Adipose tissue (tissue), 3 donors: Measurements from ENCODE around the gene CDHR2. TPM values are rescaled to one million over a fixed set of nuclear protein-coding genes. Genes with fewer than 3 reads are reported as not detected.

Experiments used
- H3K27ac ChIP-seq: one replicate; pipeline ENCODE4 v1.5.1; 2013; ENCODE audit warnings: low read depth, low read length
- whole genome bisulfite sequencing, 3 donors: extraction: QIAGEN DNeasy Blood & Tissue Kit; methylation state at CpG; one replicate each; pipeline ENCODE4 v1.1.7; 2013; 5-methylcytosine and 5-hydroxymethylcytosine counted together
- polyA plus RNA-seq, 3 donors: library from polyadenylated mRNA; stranded (reverse); fragments of 200-250 nt; gene quantifications; one replicate each; pipeline ENCODE4 v1.2.3, GENCODE V29; 2013
- donor health status: healthy with polysubstance abuse.
- donor health status: Bipolar disorder and iron deficiency.
- donor health status: healthy.

The CDHR2 gene
- polyA plus RNA-seq, 3 donors, result 0.07 to 0.42 (median 0.11) TPM

DNA sequence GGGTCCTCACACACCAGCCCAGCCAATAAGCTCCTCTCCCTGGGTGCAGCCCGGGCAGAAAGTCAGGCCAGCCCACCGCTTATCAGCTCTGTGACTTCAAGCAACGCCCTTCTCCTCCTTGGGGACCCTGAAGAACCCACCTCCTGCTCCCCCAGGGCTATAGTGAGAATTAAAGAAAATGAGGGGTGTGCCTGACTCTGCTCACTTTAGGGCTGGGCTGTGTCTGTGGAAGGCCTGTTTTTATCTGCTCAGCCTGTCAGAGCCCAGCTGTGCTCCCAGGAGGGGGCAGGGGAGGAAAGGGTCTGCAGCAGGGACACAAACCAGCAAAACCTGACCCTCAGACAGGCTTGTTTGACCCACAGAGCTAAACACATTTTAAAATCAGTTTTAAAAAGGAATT, 56.9 kb downstream of the CDHR2 start:
- H3K27ac ChIP-seq, result no peak overlapping the region
- 51 to 68% (median 64%) methylated on average over 3 of the region's 3 CpGs for WGBS, 3 donors

- WGBS, 3 donors, result 86 to 89% (median 86%) methylated on average over 3 of the region's 3 CpGs
Measured at GRCh38 chr5:176606875-176607274, 57.7 kb downstream of the CDHR2 start.

DNA sequence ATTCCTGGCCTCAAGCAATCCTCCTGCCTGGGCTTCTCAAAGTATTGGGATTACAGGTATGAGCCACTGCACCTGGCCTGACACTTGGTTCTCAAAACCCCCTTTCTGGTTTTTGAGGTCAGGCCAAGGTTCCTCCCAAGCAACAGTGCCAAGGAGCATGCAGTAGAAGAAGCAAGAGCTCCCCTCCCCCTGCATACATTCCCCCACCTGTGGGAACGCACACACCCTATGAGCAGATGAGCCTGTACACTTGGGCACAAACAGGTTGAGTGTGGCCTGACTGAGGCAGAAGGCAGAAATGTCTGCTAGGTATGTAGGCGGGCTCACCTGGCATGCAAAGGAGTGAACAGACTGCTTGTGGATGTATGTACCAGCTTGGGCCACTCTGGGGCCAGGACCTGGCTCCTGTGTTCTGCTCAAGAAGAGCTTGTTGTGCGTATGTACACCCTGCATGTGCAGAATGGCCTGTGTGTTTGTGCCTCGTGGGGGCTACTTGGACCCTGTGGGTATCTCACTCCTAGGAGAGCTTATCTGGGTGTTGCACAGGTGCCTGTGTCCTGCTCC, 59.1 kb downstream of the CDHR2 start:
- WGBS, 3 donors, result 88 to 94% (median 93%) methylated on average over 4 of the region's 4 CpGs
- H3K27ac ChIP-seq, result no peak overlapping the region

More at GRCh38 chr5:176606875-176607274, 57.7 kb downstream of the CDHR2 start:
- H3K27ac ChIP-seq, result no peak overlapping the region

DNA sequence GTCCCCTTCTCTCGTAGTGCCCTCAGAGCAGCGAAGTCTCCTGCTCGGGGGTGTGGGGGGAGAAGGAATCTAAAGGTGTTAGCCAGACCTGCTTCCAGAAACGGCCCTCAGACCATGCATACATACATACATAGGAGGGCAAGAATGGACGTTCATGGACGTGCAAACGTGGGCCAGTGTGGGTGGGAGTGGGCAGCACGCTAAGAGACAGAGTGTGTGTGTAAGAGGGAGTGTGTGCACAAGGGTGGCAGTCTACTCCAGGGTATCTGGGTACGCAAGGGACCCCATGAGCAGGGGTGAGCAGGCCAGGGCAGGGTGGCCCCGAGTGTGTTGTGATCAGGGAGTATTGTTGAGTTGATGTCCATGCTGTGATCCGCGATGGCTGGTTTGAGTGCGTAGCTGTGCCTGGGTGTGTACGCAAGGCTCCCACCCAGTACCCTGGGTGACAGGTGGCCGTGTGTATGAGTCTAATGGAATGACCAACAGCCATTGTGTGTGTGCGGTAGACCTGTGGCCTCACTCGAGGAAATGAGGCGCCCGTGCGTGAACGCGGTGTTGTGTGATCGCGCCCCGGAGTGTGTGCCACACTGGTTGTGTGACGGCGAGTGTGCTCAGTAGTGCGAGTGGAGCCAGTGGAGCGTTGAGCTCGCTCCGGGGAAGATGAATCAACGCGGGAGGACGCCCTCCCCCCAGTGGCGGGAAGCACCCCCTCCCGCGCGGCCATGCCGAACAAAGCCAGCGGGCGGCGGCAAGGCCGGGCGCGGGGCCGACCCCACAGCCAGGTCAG, 60.0 kb downstream of the CDHR2 start:
- H3K27ac ChIP-seq, result no peak overlapping the region
- 31 to 37% (median 32%) methylated on average over 37 to 46 of the region's 46 CpGs for WGBS, 3 donors

DNA sequence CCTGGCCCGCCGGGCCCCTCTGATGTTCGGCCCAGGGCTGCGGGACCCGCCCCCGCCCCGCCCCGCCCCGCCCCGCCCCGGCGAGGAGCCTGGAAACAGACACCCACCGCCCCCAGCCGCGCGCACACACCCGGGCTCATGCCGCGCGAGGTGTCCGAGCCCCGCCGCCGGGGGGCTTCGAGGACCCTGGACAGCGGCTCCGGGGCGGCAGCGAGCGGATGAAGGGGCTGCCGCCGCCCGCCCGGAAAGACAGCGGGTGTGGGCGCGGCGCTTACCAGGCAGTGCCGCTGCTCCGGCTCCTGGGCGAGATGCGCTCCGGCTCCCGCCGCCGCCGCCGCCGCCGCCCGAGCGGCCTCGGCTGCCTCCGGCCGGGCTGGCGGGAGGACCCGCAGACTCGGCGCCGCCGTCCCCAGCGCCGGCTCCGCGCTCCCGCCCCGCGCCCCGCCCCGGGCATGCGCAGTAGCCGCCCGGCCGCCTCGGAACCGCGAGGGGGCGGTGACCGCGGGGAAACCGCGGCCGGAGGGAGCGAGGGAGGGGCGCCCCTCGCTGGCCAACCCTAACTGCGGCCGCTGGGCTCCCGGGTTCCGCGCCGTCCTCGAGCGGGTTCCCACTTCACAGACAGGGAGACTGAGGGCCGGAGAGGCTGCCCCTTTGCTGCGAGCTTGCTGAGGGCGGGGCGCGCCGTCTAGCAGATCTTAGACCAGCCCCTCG, 60.7 kb downstream of the CDHR2 start, which contains the start of gene GPRIN1:
GPRIN1 (minus strand) TSS at position 433 of the 711 bp plus-strand sequence. CDS start 10,322 bp downstream, outside the sequence.
- H3K27ac ChIP-seq, result no peak within 1 kb of the TSS
- 0 to 1% (median 0%) methylated on average over 63 to 101 of the region's 101 CpGs for WGBS, 3 donors

DNA sequence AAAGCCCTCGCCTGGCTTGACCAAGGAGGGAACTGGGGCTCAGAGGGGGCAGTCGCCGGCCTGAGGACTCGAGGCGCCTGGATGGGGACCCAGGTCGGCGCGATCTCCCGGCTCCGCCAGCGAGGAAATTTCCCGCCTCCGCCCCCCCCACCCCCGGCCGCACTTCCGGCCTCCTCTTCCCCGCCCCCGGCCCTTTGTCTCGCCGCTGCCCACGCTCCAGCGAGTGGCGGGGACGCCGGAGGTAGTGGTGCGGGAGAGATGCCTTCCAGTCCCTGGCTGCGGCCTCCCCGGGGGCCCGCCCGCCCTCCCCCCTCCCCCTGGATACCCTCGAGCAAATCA, 61.3 kb downstream of the CDHR2 start:
- 0 to 5% (median 2%) methylated on average over 8 to 29 of the region's 31 CpGs for WGBS, 3 donors
- H3K27ac ChIP-seq, result no peak overlapping the region

- no peak overlapping the region for H3K27ac ChIP-seq
- WGBS, 3 donors, result 10 to 16% (median 11%) methylated on average over 10 of the region's 10 CpGs
Measured at GRCh38 chr5:176611435-176611834, 62.3 kb downstream of the CDHR2 start.

DNA sequence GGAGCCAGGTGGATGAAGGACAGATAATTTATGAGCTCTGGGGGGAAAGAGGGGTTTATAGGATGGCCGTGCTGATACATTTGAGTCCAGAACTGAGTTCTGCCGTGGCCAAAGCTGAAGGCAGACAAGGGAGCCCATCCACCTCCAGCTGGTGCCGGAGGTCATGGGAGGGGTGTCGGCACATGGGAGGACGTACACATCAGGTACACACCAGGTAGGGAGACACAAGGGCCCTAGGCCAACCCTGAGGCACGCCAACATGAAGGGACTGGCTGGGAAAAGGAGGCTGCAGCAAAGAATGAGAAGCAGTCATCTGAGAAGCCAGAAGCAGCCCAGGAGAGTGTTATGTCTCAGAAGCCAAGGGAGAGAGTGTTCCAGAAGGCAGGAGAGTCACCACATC, 62.9 kb downstream of the CDHR2 start:
- WGBS, 3 donors, result 80 to 89% (median 89%) methylated on average over 6 of the region's 6 CpGs
- no peak overlapping the region for H3K27ac ChIP-seq

- WGBS, 3 donors, result 46 to 74% (median 66%) methylated on average over 2 of the region's 2 CpGs
- no peak overlapping the region for H3K27ac ChIP-seq
Measured at GRCh38 chr5:176612855-176613254, 63.7 kb downstream of the CDHR2 start.

- H3K27ac ChIP-seq, result no peak overlapping the region
- WGBS, 3 donors, result 47 to 60% (median 59%) methylated on average over 8 of the region's 8 CpGs
Measured at GRCh38 chr5:176614805-176615478, 65.8 kb downstream of the CDHR2 start.

- 54 to 61% (median 56%) methylated on average over 7 of the region's 7 CpGs for WGBS, 3 donors
- no peak overlapping the region for H3K27ac ChIP-seq
Measured at GRCh38 chr5:176616511-176616910, 67.4 kb downstream of the CDHR2 start.

DNA sequence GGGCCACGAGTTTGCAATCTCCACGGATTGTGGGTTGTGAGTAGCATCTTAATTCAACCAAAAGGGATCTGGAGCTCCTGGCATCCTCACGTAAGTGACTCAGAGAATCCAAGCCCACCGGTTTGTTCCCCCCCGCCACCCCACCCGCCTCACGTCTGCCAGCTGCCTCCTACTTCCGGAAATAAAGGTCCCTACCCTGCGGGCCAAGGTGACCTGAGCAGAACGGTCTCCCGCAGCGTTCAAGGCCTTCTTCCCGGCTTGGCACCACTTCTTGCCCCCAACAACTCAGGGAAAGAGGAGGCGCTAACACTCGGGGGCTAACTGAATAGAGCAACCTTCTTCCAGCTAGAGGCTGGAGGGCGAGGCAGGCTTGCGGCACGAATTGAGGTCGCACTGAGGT, 69.6 kb downstream of the CDHR2 start:
- H3K27ac ChIP-seq, result no peak overlapping the region
- 23 to 27% (median 23%) methylated on average over 19 of the region's 19 CpGs for WGBS, 3 donors

GRCh38 chr5:176619203-176619568, 70.0 kb downstream of the CDHR2 start:
- no peak overlapping the region for H3K27ac ChIP-seq
- WGBS, 3 donors, result 3 to 7% (median 3%) methylated on average over 30 to 31 of the region's 31 CpGs

GRCh38 chr5:176619569-176620332, 70.6 kb downstream of the CDHR2 start:
- H3K27ac ChIP-seq, result no peak overlapping the region
- WGBS, 3 donors, result 8 to 17% (median 14%) methylated on average over 56 to 59 of the region's 59 CpGs

- H3K27ac ChIP-seq, result no peak overlapping the region
Measured at GRCh38 chr5:176620333-176620981, 71.3 kb downstream of the CDHR2 start.

GRCh38 chr5:176621661-176622079, 72.5 kb downstream of the CDHR2 start:
- no peak overlapping the region for H3K27ac ChIP-seq
- WGBS, 3 donors, result 59 to 67% (median 61%) methylated on average over 13 of the region's 13 CpGs

More at GRCh38 chr5:176620333-176620981, 71.3 kb downstream of the CDHR2 start:
- 3 to 6% (median 4%) methylated on average over 29 to 32 of the region's 32 CpGs for WGBS, 3 donors

DNA sequence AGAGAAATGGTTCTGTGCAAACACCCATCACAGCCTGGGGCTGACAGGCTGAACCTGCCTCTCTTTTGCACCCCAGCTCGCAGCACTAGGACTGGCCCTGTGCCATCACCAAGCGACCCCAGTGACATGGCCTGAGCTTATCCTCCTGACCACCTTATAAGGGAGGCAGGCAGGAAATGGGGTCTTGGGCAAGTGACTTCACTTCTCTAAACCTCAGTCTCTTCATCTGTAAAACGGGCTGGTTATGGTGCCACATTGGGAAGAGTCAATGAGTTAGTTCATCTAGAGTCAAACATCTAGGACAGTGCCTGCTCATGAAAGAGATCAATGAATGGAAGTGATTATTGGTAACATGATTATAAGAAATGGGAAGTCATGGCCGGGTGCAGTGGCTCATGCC, 75.0 kb downstream of the CDHR2 start:
- WGBS, 3 donors, result 67 to 74% (median 73%) methylated on average over 4 of the region's 4 CpGs
- no peak overlapping the region for H3K27ac ChIP-seq

- 54 to 60% (median 60%) methylated on average over 9 of the region's 9 CpGs for WGBS, 3 donors
- no peak overlapping the region for H3K27ac ChIP-seq
Measured at GRCh38 chr5:176624938-176625337, 75.8 kb downstream of the CDHR2 start.
